HG02763 (cell line): ENCODE data around the gene CCNB2.
A peak's percentile ranks its signal among the peaks of the same experiment; 100 is the strongest.
"Not testable (repeated sequence)": the region's sequence is repeated elsewhere in the genome, so short reads cannot be mapped to it uniquely, and the experiment has no call there.

ENCODE experiments used
- ATAC-seq: cut with Tn5 transposase; IDR thresholded peaks from one replicate; pipeline ENCODE4 v1.9.1; 2021; ENCODE audit warnings: mild to moderate bottlenecking, moderate library complexity; ENCODE audit not compliant: unreplicated experiment

Gene CCNB2

DNA sequence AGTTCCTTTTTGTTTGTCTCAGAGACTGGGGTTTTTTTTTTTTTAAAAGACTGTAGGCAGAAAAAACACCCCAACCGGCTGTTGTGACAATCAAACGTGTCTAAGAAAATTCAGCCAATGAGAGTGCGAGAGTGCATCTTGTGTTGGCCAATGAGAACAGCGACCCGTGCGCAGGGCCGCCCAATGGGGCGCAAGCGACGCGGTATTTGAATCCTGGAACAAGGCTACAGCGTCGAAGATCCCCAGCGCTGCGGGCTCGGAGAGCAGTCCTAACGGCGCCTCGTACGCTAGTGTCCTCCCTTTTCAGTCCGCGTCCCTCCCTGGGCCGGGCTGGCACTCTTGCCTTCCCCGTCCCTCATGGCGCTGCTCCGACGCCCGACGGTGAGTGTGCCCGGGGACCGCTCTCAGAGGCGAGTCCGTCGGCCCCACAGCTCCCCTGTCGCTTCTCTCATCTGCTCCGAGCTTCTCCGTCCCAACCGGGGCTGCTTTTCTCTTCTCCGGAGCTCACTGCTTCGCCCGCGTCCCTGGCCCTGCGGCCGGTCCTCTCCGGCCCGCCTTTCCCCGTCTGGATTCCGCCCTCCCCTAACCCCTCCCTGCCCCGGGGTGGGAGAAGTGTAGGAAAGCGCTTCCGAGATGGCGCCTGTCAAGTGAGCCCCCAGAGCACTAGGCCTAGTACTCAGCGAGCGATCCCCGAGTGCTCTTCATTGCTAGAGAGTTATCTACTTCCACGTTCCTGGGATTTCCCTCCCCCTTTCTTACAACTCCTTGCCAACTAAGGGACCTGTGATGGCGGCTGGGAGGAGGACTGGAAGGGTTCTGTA, at the start of gene CCNB2:
TSS of gene CCNB2 (plus strand) at position 235 of the 821 bp plus-strand sequence. CDS start at position 358, 123 bp downstream.
- peak; percentile 96 for ATAC-seq

DNA sequence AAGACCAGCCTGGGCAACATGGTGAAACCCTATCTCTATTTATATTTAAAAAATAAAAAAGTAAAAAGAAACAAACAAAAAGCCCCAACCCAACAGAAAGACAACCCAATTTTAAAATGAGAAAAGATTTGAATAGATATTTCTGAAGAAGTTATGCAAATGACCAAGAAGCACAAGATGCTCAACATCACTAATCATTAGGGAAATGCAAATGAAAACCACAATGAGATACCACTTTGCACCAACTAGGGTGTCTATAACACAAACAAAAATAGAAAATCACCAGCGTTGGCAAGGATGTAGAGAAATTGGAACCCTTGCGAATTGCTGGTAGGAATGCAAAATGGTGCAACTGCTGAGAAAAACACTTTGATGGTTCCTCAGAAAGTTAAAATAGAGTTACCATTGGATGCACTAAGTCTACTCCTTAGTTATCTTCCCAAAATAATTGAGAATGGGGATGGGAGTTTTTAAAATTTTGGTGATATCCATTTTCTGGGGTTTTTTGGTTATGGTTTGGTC, 45.8 kb upstream of the CCNB2 start:
- ATAC-seq, result no peak

DNA sequence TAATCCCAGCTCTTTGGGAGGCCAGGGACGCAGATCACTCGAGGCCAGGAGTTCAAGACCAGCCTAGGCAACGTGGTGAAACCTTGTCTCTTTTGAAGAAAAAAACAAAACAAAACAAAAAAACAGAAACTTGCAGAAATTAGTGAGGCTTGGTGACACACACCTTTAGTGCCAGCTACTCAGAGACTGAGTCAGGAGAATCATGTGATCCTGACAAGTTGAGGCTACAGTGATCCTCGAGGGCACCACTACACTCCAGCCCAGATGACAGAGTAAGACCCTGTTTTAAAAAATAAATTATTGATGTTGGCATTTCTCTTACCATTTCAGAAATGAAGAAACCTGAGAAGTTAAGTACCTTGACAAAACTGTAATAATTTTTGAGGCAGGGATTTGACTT, 44.6 kb upstream of the CCNB2 start:
- no peak for ATAC-seq

DNA sequence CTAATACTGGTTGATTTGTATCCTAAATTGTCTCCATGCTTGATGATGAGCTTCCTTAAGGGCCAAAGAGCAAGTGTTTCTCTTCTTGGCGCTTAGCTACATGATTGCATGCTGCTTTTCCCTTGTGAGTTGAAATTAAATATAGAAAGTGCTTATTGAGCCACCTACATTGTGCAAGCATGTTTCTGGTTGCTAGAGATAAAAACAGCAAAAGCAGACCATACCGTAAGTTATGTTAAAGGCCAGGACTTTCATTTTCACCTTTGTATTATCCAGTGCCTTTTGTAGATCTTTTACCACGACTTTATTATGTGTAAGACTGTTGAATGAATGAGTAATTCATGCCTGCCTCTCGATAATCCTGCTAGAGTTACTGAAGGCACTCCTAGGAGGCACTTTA, 41.9 kb upstream of the CCNB2 start:
- no peak for ATAC-seq

DNA sequence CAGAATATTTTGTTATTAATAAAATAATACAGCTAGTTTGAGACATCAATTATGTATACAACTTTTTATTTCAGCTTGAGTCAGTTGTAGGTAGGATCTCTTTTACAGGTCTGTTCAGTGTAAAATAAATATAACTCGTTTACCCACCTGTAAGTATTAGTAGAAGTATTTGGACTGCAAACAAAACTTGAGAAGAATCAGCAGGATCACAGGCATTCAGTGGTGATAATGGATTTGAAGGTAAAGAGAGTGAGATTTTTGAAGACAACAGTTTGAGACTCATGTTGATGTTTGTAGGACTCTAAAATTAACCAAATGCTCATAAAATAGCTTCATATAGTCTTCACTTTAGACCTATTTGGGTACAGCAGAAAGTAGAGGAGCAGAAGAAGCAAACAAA, 35.5 kb upstream of the CCNB2 start:
- no peak for ATAC-seq

DNA sequence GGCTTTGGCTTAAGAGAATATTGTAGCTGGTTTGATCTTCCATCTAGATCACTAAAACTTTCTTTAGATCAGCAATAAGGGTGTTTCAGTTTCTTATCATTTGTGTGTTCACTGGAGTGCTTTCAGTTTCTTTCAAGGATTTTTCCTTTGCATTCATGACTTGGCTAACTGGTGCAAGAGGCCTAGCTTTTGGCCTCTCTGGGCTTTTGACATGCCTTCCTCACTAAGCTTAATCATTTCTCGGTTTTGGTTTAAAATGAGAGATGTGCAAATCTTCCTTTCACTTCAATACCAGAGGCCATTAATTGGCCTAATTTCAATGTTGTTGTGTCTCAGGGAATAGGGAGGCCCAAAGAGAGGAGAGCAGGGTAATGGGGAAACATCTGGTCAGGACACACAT, 30.3 kb upstream of the CCNB2 start:
- ATAC-seq, result no peak

DNA sequence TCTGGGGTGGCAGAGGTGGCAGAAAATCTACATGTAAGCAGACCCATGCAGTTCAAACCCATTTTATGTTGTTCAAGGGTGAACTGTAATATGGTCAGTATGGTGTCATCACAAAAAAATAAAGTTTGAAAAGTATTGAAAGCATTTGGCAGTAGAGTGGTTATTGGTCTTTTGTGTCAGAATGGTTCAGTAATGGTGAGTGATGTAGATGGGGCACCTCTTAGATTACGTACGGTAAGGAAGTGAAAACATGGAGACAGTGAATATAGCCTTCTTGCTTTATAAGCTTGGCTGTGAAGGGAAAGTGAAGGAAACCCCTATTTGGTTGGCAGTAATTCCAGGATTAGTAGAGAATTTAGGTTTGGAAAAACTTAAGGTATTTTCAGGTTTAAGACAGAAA, 17.2 kb upstream of the CCNB2 start:
- no peak for ATAC-seq

DNA sequence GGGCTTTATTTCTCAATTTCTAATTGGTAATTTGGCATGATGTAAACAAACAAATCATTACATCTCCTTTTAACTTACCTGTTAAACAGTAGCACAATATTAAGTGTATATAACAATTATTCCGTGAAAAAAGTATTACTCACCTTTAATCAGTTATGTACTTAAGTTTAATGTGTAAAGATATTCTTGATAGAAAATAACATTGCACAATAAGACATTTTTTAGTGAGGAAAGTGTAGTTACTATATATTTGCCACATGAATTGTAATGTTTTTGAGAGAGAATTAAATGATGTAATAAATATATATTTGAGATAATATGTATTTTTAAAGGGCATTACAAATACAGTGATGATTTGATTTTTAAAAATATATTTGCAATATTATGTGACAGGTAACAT, 10.9 kb upstream of the CCNB2 start:
- ATAC-seq, result no peak

DNA sequence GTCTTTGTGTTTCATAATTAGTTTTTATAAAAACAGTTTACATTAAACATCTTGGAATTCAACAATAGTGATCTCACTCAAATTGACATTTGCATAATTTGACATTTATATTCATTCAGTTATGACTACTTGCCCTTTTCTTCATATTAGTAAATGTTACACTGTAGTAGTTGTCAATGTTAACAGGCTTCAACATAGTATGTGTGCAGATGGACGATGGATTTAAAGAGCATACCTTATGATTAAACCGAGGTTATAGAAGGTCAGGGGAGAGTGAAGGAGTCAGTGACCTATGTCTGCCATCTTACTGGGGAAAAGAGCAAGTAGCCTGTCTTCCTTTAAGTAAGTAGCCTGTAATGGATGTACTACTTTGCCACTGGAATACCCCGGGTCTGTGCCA, 8.5 kb upstream of the CCNB2 start:
- ATAC-seq, result no peak

DNA sequence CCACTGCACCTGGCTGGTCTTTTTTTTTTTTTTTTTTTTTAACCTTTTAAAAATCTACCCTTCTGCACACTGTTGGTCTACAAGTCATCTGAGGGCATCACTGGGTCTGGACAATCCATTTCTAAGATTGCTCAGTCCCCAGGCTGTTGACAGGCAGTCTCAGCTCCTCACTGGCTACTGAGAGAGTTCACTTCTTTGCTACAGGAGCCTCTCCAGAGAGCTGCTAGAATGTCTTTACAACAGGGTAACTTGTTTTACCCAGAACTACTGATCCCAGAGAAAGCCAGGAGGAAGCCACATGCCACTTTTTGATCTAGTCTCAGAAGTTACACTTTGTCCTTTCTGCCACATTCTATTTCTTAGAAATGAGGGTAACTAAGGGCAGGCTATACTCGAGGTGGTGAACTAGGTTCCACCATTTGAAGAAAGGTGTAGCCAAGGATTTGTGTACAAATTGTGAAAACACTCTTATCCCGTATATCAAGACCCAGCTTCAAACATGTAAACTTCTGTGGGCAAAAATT, 5.7 kb upstream of the CCNB2 start:
- no peak for ATAC-seq

DNA sequence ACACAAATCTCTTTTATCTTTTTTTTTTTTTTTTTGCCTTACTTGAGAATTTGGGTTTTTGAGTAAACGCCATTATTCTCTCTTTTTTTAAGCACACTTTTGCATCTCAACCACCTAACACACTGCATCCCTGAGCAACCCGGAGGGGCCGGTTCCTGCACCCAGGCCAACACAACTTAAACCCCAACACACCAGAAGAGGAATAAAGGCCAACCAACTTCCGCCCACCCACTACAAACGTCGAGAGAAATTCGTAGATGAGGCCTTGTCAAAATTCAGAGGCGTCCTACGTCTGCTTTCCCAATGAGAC, 389 bp upstream of the CCNB2 start:
- no peak for ATAC-seq

DNA sequence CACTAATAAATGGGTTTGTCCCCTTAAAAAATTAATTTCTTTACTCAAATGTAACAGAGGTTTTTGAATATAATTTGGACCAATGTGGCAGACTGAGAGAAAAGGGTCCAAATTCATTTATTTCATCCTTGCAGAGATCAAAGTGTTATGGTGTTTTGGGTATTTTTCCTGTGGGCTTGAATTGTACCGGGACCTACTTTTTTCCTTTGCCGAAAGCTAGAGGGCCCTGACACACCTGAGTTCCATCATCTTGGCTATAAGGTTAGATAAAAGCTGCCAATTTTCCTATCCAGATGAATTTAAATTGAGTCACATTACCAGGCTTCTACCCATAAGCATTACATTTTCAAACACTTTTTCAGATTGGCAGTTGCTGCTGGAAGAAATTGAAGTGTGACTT, 908 bp downstream of the CCNB2 start:
- ATAC-seq, result no peak

DNA sequence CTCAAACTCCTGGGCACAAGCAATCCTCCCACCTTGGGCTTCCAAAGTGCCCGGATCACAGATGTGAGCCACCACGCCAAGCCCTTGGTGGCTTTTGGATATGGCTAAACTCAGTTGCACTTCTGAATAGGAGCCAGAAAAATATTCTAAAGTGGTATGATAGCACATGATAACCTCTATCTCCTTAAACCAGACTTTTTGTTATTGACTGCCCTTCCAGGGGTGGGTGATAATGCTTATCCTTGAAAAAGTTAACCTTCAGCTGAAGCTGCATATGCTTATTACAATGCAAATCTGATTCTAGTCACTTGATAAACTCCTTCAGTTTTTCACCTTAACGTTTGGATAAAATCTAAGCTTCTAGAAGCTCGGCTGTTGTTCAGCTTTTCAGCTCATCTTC, 6.3 kb downstream of the CCNB2 start:
- ATAC-seq, result no peak

DNA sequence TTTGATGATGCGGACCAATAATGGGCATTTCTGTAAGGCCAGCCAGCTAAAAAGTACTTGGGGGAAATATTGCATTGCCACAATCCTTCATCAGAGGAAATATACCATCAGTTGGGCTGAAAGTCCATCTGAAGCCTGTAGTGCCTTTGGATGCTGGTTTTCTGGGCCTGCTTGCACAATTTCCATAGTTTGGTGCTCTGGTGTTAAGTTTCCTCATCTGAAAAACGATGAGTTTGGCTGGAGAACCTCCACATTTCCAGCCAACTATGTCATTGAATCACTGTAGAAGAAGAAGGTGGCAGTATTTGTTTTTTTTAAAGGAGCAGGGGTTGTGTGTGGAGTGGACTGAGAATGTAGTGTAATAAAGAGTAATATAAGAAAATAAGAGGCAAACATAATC, 10.1 kb downstream of the CCNB2 start:
- no peak for ATAC-seq

DNA sequence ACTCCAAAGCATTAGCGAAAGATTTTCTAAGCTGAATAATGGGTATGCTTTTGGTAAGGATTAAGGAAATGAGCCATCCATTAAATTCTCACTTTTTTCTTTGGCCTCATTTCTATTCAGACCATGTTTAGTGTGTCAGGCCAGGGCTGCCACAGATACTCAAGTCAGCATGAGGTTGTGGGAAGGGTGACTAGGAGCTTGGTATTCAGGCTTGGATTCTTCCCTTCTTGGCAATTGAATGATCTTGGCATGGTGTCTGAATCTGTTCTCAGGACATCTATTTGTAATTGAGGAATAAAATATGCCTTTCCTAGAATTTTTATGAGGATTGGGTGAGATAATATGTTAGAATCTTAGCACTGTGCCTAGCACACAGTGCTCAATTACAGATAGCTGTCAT, 11.2 kb downstream of the CCNB2 start:
- ATAC-seq, result no peak

DNA sequence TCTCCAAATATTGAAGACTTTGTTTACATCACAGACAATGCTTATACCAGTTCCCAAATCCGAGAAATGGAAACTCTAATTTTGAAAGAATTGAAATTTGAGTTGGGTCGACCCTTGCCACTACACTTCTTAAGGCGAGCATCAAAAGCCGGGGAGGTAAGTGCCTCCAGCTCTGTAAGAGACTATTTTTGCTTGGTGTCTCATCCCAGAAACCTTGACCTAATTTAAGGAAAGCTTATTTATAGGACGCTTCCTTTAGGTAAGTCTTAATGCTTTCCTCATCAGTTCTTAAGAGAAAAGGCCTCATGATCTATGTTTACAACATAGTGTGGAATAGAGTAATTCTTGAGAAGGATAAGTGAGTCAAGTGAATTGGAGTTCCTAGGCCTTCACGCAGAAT, 11.8 kb downstream of the CCNB2 start:
- ATAC-seq, result no peak

DNA sequence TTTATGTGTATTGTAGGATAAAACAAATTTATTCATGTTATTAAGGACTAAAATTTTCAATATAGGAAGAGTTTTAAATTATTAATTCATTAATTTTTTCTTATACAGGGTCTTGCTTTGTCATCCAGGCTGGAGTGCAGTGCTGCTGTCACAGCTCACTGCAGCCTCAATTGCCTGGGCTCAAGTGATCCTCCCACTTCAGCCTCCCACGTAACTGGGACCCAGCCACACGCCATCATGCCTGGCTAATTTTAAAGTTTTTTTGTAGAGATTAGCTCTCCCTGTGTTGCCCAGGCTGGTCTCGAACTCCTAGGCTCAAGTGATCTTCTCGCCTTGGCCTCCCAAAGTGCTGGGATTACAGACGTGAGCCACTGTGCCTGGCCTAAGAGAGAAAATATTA, 14.7 kb downstream of the CCNB2 start:
- ATAC-seq, result no peak

DNA sequence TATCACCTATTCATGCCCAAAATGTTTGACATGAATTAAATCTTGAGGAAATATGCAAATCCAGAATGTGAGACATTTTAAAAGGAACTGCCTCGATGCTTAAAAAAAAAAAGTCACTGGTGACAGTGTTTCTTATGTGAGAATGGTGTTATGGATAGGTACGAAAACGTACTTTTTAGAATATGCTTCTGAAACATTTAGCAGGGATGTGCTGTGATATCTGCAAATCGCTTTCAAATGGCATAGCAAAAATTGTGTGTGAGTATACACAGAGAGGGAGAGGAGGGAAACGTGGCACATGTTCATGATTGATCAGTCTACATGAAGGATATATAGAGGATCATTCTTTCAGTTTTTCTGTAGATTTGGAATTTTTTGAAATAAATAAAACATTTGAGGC, 16.0 kb downstream of the CCNB2 start:
- ATAC-seq, result no peak

DNA sequence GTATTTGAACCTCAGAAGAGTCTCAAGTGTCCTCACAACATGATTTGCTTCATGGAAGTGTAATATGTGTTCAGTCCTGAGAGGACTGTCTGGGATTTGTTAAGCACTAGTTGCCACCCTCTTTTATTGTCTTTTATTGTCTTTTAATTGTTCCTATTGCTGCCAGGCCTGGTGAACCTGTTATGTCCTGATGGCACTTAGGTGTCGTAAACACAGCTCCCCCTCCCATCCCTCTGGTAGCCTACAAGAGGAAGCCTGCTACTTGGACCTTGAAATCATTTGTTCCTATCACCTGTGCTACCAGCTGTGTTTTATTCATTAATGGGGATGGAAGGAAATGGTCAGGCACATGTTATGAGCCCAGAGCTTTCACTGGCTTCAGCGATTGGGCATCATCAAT, 19.3 kb downstream of the CCNB2 start:
- no peak for ATAC-seq

DNA sequence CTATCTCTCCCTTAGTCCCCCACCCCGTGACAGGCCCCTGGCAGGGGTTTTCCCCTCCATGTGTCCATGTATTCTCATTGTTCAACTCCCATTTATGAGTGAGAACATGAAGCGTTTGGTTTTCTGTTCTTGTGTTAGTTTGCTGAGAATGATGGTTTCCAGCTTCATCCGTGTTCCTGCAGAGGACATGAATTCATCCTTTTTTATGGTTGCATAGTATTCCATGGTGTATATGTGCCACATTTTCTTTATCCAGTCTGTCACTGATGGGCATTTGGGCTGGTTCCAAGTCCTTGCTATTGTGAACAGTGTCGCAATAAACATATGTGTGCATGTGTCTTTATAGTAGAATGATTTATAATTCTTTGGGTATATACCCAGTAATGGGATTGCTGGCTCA, 20.7 kb downstream of the CCNB2 start:
- ATAC-seq, result not testable (repeated sequence)

DNA sequence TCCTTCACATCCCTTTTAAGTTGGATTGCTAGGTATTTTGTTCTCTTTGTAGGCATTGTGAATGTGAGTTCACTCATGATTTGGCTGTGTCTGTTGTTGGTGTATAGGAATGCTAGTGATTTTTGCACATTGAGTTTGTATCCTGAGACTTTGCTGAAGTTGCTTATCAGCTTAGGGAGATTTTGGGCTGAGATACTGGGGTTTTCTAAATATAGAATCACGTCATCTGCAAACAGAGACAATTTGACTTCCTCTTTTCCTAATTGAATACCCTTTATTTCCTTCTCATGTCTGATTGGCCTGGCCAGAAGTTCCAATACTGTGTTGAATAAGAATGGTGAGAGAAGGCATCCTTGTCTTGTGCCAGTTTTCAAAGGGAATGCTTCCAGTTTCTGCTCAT, 22.3 kb downstream of the CCNB2 start:
- not testable (repeated sequence) for ATAC-seq

DNA sequence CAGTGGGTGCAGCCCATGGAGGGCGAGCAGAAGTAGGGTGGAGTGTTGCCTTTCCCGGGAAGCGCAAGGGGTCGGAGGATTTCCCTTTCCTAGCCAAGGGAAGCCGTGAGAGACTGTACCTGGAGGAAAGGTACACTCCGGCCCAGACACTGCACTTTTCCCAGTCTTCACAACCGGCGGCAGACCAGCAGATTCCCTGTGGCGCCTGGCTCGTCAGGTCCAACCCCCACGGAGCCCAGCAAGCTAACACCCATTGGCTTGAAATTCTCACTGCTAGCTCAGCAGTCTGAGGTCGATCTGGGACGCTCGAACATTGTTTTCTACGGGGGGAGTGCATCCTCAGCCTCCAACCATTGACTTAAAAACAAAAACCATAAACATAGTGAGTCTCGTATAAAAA, 26.5 kb downstream of the CCNB2 start:
- no peak for ATAC-seq
